HepG2 (cell line): ENCODE results near the gene ARFGAP2. TPM values are rescaled to one million over a fixed set of nuclear protein-coding genes. Genes with fewer than 3 reads are reported as not detected.
A peak's percentile ranks its signal among the peaks of the same experiment; 100 is the strongest.

Experiments used
- ATF7-NPFF ChIP-seq: sonication (generic); formaldehyde crosslinking; IDR thresholded peaks from 2 replicates; pipeline ENCODE4 v1.8.1; 2023; ENCODE audit warnings: mild to moderate bottlenecking, low read depth, missing genetic modification reagents, moderate library complexity
- FOXM1 ChIP-seq: sonication (generic); formaldehyde crosslinking; IDR thresholded peaks from 2 replicates; pipeline ENCODE4 v1.5.0; 2020; ENCODE audit warnings: missing genetic modification reagents
- FUBP1 ChIP-seq: sonication (generic); formaldehyde crosslinking; IDR thresholded peaks from 2 replicates; pipeline ENCODE4 v1.5.1; 2020; ENCODE audit warnings: missing genetic modification reagents, mild to moderate bottlenecking, borderline replicate concordance
- HES4 ChIP-seq: sonication (generic); formaldehyde crosslinking; IDR thresholded peaks from 2 replicates; pipeline ENCODE4 v1.9.0; 2021; ENCODE audit warnings: mild to moderate bottlenecking, missing genetic modification reagents, borderline replicate concordance
- HIVEP1 ChIP-seq: sonication (generic); formaldehyde crosslinking; IDR thresholded peaks from 2 replicates; pipeline ENCODE4 v1.4.0; 2020; ENCODE audit warnings: mild to moderate bottlenecking, missing genetic modification reagents
- MZF1 ChIP-seq: sonication (generic); formaldehyde crosslinking; IDR thresholded peaks from 2 replicates; pipeline ENCODE4 v1.8.1; 2023; ENCODE audit warnings: mild to moderate bottlenecking, missing genetic modification reagents, borderline replicate concordance
- NCOA2 ChIP-seq: sonication (generic); formaldehyde crosslinking; IDR thresholded peaks from 2 replicates; pipeline ENCODE4 v1.8.0; 2022; ENCODE audit warnings: inconsistent platforms
- NFYC ChIP-seq: IDR thresholded peaks from 2 replicates; pipeline ENCODE4 v1.6.1; 2016; ENCODE audit warnings: missing genetic modification reagents, missing compliant biosample characterization
- PBX3 ChIP-seq: sonication (generic); formaldehyde crosslinking; IDR thresholded peaks from 2 replicates; pipeline ENCODE4 v1.8.1; 2023; ENCODE audit warnings: missing genetic modification reagents, inconsistent platforms, borderline replicate concordance
- SNAI1 ChIP-seq: sonication (generic); formaldehyde crosslinking; IDR thresholded peaks from 2 replicates; pipeline ENCODE4 v1.5.0; 2020; ENCODE audit warnings: mild to moderate bottlenecking, missing genetic modification reagents, borderline replicate concordance
- SP5 ChIP-seq: IDR thresholded peaks from 2 replicates; pipeline ENCODE4 v1.6.1; 2016; ENCODE audit warnings: low read depth, borderline replicate concordance
- SRSF1 ChIP-seq: fragments of 200-400 bp; formaldehyde crosslinking; optimal IDR thresholded peaks from 2 replicates; pipeline ENCODE3; 2017; ENCODE audit warnings: mild to moderate bottlenecking, low read depth, low read length, moderate library complexity
- SRSF4 ChIP-seq: fragments of 200-400 bp; formaldehyde crosslinking; IDR thresholded peaks from one replicate; pipeline ENCODE4 v1.6.1; 2018; ENCODE audit warnings: mild to moderate bottlenecking, low read depth, low read length, moderate library complexity; ENCODE audit not compliant: poor library complexity, severe bottlenecking
- ZNF446 ChIP-seq: sonication (generic); formaldehyde crosslinking; IDR thresholded peaks from 2 replicates; pipeline ENCODE4 v1.5.0; 2020; ENCODE audit warnings: mild to moderate bottlenecking, missing genetic modification reagents
- ZNF468 ChIP-seq: sonication (generic); formaldehyde crosslinking; IDR thresholded peaks from 2 replicates; pipeline ENCODE4 v1.8.0; 2022; ENCODE audit warnings: mild to moderate bottlenecking, moderate library complexity, missing genetic modification reagents
- ZNF513 ChIP-seq: sonication (generic); formaldehyde crosslinking; conservative IDR thresholded peaks from 2 replicates; pipeline ENCODE4 v1.5.0; 2020; ENCODE audit warnings: missing genetic modification reagents
- ZNF547 ChIP-seq: sonication (generic); formaldehyde crosslinking; IDR thresholded peaks from 2 replicates; pipeline ENCODE4 v1.5.1; 2020; ENCODE audit warnings: mild to moderate bottlenecking, missing genetic modification reagents
- ZNF691 ChIP-seq: sonication (generic); formaldehyde crosslinking; IDR thresholded peaks from 2 replicates; pipeline ENCODE4 v1.4.0; 2020; ENCODE audit warnings: missing genetic modification reagents, low read depth, mild to moderate bottlenecking, borderline replicate concordance
- ZNF839 ChIP-seq: sonication (generic); formaldehyde crosslinking; IDR thresholded peaks from 2 replicates; pipeline ENCODE4 v1.4.0; 2020; ENCODE audit warnings: missing genetic modification reagents, mild to moderate bottlenecking, borderline replicate concordance
- ZXDC ChIP-seq: sonication (generic); formaldehyde crosslinking; IDR thresholded peaks from 2 replicates; pipeline ENCODE4 v1.5.0; 2020; ENCODE audit warnings: mild to moderate bottlenecking, missing genetic modification reagents
- polyA plus RNA-seq, 8 experiments: library from polyadenylated mRNA; depleted of rRNA in 3 of 8; stranded (reverse) in 7 of 8; unstranded in 1 of 8; fragments of >200 nt; fragmentation: Illumina TruSeq in 4 of 8; extraction: Trizol in 4 of 8; gene quantifications; 2 replicates each; pipeline versions ENCODE4 v1.2.1 to v1.2.3, GENCODE V29; 2011 to 2016; ENCODE audit warnings: low read depth in 4 of 8, missing spikeins in 1 of 8, mixed read lengths in 1 of 8; ENCODE audit not compliant: insufficient read depth in 1 of 8
- total RNA-seq, 5 experiments: library from RNA; depleted of rRNA; stranded (reverse); fragments of >200 nt; fragmentation: Illumina TruSeq; extraction: Trizol; gene quantifications; 2 replicates each; pipeline ENCODE4 v1.2.3, GENCODE V29; 2016; ENCODE audit warnings: low read depth in 1 of 5

ARFGAP2 gene
- total and polyA plus RNA-seq, 2 of the 13 experiments (the other 11 are each of a cell fraction or from before 2014, with no cell fraction given) = 32.3 to 75.3 TPM

GRCh38 chr11:47176328-47177228, at the start of gene ARFGAP2 (continued):
- peak; percentile 85 for TF ChIP-seq NFYC (CRISPR knock-in tag)
- no peak for TF ChIP-seq FUBP1 (CRISPR knock-in tag)
- no peak for TF ChIP-seq FOXM1
- TF ChIP-seq HES4 (CRISPR knock-in tag) = no peak
- TF ChIP-seq ZNF513 (CRISPR knock-in tag) = no peak
- TF ChIP-seq SRSF1 = peak; percentile 46
- no peak for TF ChIP-seq PBX3 (CRISPR knock-in tag)
- no peak for TF ChIP-seq ZNF446 (CRISPR knock-in tag)
- TF ChIP-seq ZNF547 (CRISPR knock-in tag) = no peak
- no peak for TF ChIP-seq NCOA2 (CRISPR knock-in tag)
- TF ChIP-seq ZNF691 = peak; percentile 82; the same call in 1 of the 2 replicates
- TF ChIP-seq ZNF468 = no peak
- no peak for TF ChIP-seq SRSF4
- TF ChIP-seq ZXDC = no peak
- TF ChIP-seq HIVEP1 = no peak
- peak; percentile 56; the same call in 1 of the 2 replicates for TF ChIP-seq ATF7-NPFF (CRISPR knock-in tag)
- TF ChIP-seq SP5 (CRISPR knock-in tag) = no peak
- no peak for TF ChIP-seq MZF1 (CRISPR knock-in tag)
- TF ChIP-seq SNAI1 = no peak
- TF ChIP-seq ZNF839 = no peak
